GM13977 (cell line): ENCODE results near the gene ARHGEF19.
A peak's percentile ranks its signal among the peaks of the same experiment; 100 is the strongest.

Experiments used
- DNase-seq: peaks from one replicate; pipeline ENCODE4 v3.0.0; 2012; ENCODE audit warnings: low spot score
- CTCF ChIP-seq: IDR thresholded peaks from 2 replicates; pipeline ENCODE4 v1.5.1; 2012; ENCODE audit warnings: mild to moderate bottlenecking, control low read depth; ENCODE audit not compliant: insufficient read depth; ENCODE audit errors: extremely low read depth, missing control alignments
- in situ Hi-C: fragments of 300-500 bp; cut with MboI; formaldehyde crosslinking; loops from one replicate; pipeline ENCODE4 v1.12.0; 2022; ENCODE audit warnings: low sequenced_read_pairs, low pct_unique_long_range_greater_than_20kb, mixed read lengths, inconsistent platforms; ENCODE audit not compliant: unreplicated experiment

Gene ARHGEF19

GRCh38 chr1:16207318-16208269 lies 4.9 kb downstream of the ARHGEF19 start:
- no peak for TF ChIP-seq CTCF
- in situ Hi-C loops = no loop called here
- DNase-seq = no peak

DNA sequence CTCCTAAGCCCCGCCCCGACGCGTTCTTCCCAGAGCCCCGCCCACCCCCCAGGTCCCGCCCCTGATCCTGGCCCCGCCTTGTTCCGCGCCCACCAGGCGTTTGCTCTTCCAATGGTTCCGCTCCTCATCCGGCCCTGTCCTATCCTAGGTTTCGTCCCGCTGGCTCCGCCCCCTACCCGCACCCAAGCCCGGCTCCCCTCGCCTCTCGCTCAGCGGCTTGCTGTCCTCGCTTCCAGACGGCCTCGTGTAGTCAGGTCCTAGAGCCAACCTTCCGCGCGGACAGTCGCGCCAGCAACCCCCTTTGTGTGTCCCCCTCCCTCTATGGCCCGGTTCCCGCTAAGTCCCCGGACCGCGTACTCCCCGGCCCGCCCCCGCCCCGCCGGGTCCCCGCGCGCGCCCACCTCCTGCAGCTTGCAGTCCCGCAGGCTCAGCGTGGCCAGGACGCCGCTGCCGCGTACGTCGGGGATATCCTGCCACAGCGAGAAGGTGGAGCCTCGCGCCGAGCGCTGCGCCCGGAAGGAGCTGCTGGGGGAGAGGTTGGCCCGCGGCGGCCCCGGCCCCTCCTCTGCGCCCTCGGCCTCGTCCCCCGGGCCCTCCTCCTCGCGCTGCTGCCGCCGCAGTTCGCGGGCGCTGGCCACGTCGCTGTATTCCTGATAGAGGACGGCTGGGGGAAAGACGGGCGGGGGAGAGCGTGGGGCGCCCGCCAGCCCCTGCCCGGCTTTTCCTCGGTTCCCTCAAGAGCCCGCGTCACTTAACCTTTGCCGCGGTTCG lies 5.7 kb downstream of the ARHGEF19 start:
- DNase-seq = peak; percentile 91
- in situ Hi-C loops = no loop called here
- TF ChIP-seq CTCF = no peak

- no peak for DNase-seq
- in situ Hi-C loops = no loop called here
These were observed 6.4 kb downstream of the ARHGEF19 start for GRCh38 chr1:16205891-16206546.

DNA sequence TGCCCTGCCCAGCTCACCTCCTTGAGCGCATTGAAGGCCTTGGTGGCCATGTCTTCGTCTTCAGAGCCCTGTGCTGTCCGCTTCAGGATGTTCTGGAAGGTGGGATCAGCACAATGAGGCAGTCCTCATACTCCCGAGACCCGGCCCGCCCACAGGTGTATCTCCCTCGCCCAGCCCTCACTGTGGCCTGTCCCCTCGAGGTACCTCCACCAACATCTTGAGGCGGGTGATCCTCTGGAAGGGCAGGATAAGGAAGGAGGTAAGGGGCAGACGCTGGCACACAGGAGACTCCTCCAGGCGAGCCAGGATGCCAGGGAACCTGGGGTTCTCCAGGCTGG lies 7.1 kb downstream of the ARHGEF19 start:
- DNase-seq = no peak
- TF ChIP-seq CTCF = no peak
- in situ Hi-C loops = no loop called here

More at GRCh38 chr1:16205891-16206546, 6.4 kb downstream of the ARHGEF19 start:
- no peak for TF ChIP-seq CTCF

- peak; percentile 64 for TF ChIP-seq CTCF
- DNase-seq = peak; percentile 50
- in situ Hi-C loops = no loop called here
These were observed 7.7 kb downstream of the ARHGEF19 start for GRCh38 chr1:16204634-16205333.

DNA sequence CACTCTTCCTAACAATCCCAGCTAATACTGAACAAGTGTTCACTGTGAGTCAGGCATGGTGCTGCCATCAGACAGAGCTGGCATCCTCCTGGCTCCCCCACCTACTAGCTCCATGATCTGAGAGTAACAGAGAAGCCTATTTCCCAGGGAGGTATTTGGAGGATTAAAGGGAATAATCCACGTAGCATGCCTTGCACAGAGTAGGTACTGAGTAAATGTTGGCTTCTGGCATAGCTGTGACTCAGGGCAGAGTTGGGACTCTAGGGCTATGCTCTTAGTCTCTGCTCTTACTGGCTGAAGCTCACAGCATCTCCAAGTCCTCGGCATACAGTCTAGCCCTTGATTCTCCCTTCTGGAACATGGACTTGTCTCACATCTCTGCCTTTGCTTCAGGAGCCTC lies 8.2 kb downstream of the ARHGEF19 start:
- no peak for DNase-seq
- in situ Hi-C loops = no loop called here
- no peak for TF ChIP-seq CTCF
